Measurements from ENCODE around the gene NR4A3.
"Not testable (repeated sequence)": the region's sequence is repeated elsewhere in the genome, so short reads cannot be mapped to it uniquely, and the experiment has no call there.

The NR4A3 gene

GRCh38 chr9:99834474-99834873 is 12.8 kb downstream of the NR4A3 start:
- DNase-seq (ENCODE audit: low read depth in 2 of 2) = no peak

GRCh38 chr9:99835142-99835541 is 13.5 kb downstream of the NR4A3 start:
- no peak for DNase-seq (ENCODE audit: low read depth in 2 of 2)

GRCh38 chr9:99835581-99835980 is 13.9 kb downstream of the NR4A3 start:
- no peak for DNase-seq (ENCODE audit: low read depth in 2 of 2)

- no peak for DNase-seq (ENCODE audit: low read depth in 2 of 2)
These were observed 18.4 kb downstream of the NR4A3 start for GRCh38 chr9:99840072-99840471.

GRCh38 chr9:99845063-99845462 is 23.4 kb downstream of the NR4A3 start:
- no peak for DNase-seq (ENCODE audit: low read depth in 2 of 2)

GRCh38 chr9:99848447-99848846 is 26.8 kb downstream of the NR4A3 start:
- no peak for DNase-seq (ENCODE audit: low read depth in 2 of 2)

GRCh38 chr9:99850736-99851499 is 29.2 kb downstream of the NR4A3 start:
- no peak for DNase-seq (ENCODE audit: low read depth in 2 of 2)

- DNase-seq (ENCODE audit: low read depth in 2 of 2) = peak in 1 of 2 donors; percentile 13
These were observed 29.8 kb downstream of the NR4A3 start for GRCh38 chr9:99851500-99851822.

GRCh38 chr9:99852617-99853016 is 30.9 kb downstream of the NR4A3 start:
- DNase-seq (ENCODE audit: low read depth in 2 of 2) = no peak

- DNase-seq (ENCODE audit: low read depth in 2 of 2) = no peak
These were observed 33.9 kb downstream of the NR4A3 start for GRCh38 chr9:99855467-99856176.

- DNase-seq (ENCODE audit: low read depth in 2 of 2) = not testable (repeated sequence)
These were observed 35.9 kb downstream of the NR4A3 start for GRCh38 chr9:99857576-99857975.

- DNase-seq (ENCODE audit: low read depth in 2 of 2) = no peak
These were observed 36.4 kb downstream of the NR4A3 start for GRCh38 chr9:99858087-99858486.

GRCh38 chr9:99859243-99859980 is 37.7 kb downstream of the NR4A3 start:
- DNase-seq (ENCODE audit: low read depth in 2 of 2) = no peak

GRCh38 chr9:99860266-99860665 is 38.6 kb downstream of the NR4A3 start:
- DNase-seq (ENCODE audit: low read depth in 2 of 2) = no peak

- DNase-seq (ENCODE audit: low read depth in 2 of 2) = no peak
These were observed 42.3 kb downstream of the NR4A3 start for GRCh38 chr9:99863955-99864354.

- no peak for DNase-seq (ENCODE audit: low read depth in 2 of 2)
These were observed 44.7 kb downstream of the NR4A3 start for GRCh38 chr9:99866398-99866797.

- no peak for DNase-seq (ENCODE audit: low read depth in 2 of 2)
These were observed 45.9 kb downstream of the NR4A3 start for GRCh38 chr9:99867536-99867935.

- no peak for DNase-seq (ENCODE audit: low read depth in 2 of 2)
These were observed 46.3 kb downstream of the NR4A3 start for GRCh38 chr9:99867968-99868367.

GRCh38 chr9:99868845-99869244 is 47.2 kb downstream of the NR4A3 start:
- no peak for DNase-seq (ENCODE audit: low read depth in 2 of 2)

GRCh38 chr9:99870126-99870525 is 48.4 kb downstream of the NR4A3 start:
- no peak for DNase-seq (ENCODE audit: low read depth in 2 of 2)

- no peak for DNase-seq (ENCODE audit: low read depth in 2 of 2)
These were observed 51.8 kb downstream of the NR4A3 start for GRCh38 chr9:99873531-99873930.

- no peak for DNase-seq (ENCODE audit: low read depth in 2 of 2)
These were observed 52.4 kb downstream of the NR4A3 start for GRCh38 chr9:99873943-99874584.
